ENCODE results near the gene OXCT1. TPM values are rescaled to one million over a fixed set of nuclear protein-coding genes. Genes with fewer than 3 reads are reported as not detected.

OXCT1 gene
- total and polyA plus RNA-seq, 2 donors (not counting 3 experiments of a cell fraction or from before 2014, with no cell fraction given): 12.8 to 37.4 TPM

DNA sequence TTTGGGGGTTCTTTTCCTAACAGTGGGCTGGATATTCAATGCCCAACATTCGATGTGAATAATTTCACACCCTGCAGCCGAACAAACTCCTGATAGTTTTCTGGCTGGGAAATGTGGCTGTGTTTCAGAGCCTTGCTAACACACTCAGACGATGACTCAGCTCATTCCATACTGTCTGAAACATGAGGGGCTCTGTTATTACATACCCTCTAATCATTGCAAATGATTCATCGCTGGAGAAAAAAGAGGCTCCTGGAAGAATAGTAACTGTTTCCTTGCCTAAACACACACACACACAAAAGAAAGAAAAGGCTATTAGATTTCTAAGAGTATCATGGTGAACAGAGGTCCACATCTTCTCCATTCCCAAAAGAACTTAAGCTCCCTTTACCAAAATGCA, 75.8 kb downstream of the OXCT1 start:
- peak overlapping the region; percentile 86 for H3K9ac ChIP-seq (replicated peaks; ENCODE audit: extremely low read depth, insufficient read depth, low read length)
- H3K4me2 ChIP-seq (ENCODE audit: insufficient read depth, low read length): peak overlapping the region; percentile 75
- H3K36me3 ChIP-seq (ENCODE audit: control insufficient read depth in 2 of 2, extremely low read depth in 1 of 2, insufficient read depth in 2 of 2, low read length in 2 of 2): no peaks in the 10 kb centered on the region
- no peaks in the 10 kb centered on the region for H4K20me1 ChIP-seq (replicated peaks; ENCODE audit: control insufficient read depth, extremely low read depth, insufficient read depth, low read length)
- TF ChIP-seq, protein P1, sequence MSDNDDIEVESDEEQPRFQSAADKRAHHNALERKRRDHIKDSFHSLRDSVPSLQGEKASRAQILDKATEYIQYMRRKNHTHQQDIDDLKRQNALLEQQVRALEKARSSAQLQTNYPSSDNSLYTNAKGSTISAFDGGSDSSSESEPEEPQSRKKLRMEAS (IDR thresholded peaks at IDR 0.05; ENCODE audit: insufficient read depth, insufficient read length): no peak
- TF ChIP-seq EZH2 (IDR thresholded peaks at IDR 0.05; ENCODE audit: borderline replicate concordance, low read depth, low read length, severe bottlenecking) (no peak), FOS (IDR thresholded peaks at IDR 0.05; ENCODE audit: borderline replicate concordance, insufficient read depth, low read length) (peak; percentile 99), GATA2 (IDR thresholded peaks at IDR 0.05; ENCODE audit: insufficient read depth, insufficient read length, low read depth, low read length) (no peak), JUN (IDR thresholded peaks at IDR 0.05; ENCODE audit: borderline replicate concordance, insufficient read depth, insufficient read length, low read depth) (peak; percentile 97), POLR2A (IDR thresholded peaks at IDR 0.05; ENCODE audit: low read depth, low read length) (peak; percentile 43), MYC (IDR thresholded peaks at IDR 0.05; ENCODE audit: low read depth, low read length) (no peak), POLR2AphosphoS5 (IDR thresholded peaks at IDR 0.05; ENCODE audit: insufficient read depth, low read depth, low read length) (peak; percentile 65)
- TF ChIP-seq, protein P2, sequence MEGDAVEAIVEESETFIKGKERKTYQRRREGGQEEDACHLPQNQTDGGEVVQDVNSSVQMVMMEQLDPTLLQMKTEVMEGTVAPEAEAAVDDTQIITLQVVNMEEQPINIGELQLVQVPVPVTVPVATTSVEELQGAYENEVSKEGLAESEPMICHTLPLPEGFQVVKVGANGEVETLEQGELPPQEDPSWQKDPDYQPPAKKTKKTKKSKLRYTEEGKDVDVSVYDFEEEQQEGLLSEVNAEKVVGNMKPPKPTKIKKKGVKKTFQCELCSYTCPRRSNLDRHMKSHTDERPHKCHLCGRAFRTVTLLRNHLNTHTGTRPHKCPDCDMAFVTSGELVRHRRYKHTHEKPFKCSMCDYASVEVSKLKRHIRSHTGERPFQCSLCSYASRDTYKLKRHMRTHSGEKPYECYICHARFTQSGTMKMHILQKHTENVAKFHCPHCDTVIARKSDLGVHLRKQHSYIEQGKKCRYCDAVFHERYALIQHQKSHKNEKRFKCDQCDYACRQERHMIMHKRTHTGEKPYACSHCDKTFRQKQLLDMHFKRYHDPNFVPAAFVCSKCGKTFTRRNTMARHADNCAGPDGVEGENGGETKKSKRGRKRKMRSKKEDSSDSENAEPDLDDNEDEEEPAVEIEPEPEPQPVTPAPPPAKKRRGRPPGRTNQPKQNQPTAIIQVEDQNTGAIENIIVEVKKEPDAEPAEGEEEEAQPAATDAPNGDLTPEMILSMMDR (IDR thresholded peaks at IDR 0.05; ENCODE audit: extremely low read depth in 1 of 2, insufficient read depth in 1 of 2, low read depth in 1 of 2, low read length in 2 of 2): no peak
- H3K27me3 ChIP-seq (ENCODE audit: control insufficient read depth in 2 of 2, insufficient read depth in 2 of 2, low read length in 2 of 2): no peaks in the 10 kb centered on the region
- peaks cover 52% of the 10 kb centered on the region for H3K4me1 ChIP-seq (ENCODE audit: control insufficient read depth, extremely low read depth, insufficient read depth, low read length)
- dilution Hi-C loops (cut with MboI; ENCODE audit: extremely low pct_ligation_motif_present, low sequenced_read_pairs): no loop called here
- no peaks in the 10 kb centered on the region for H3K79me2 ChIP-seq (ENCODE audit: control insufficient read depth, insufficient read depth, low read length)
- peak overlapping the region; percentile 97 for H3K27ac ChIP-seq (ENCODE audit: insufficient read depth, low read depth, low read length)
- ChIA-PET POLR2A (interaction anchor here (1.6 kb wide), 1 partner anchor 109 kb away, joined by 3 read pairs; the partner anchor contains the start of gene RIMOC1), CTCF (interaction anchor here (0.8 to 3.4 kb wide), 8 partner anchors 8 to 263 kb away, joined by 3 to 20 read pairs (median 4); no protein-coding TSS in a partner anchor)
- intact Hi-C loops (cut with micrococcal nuclease): loop anchor here (1.0 to 10.0 kb wide), 4 partner anchors 27 to 1518 kb away; partner anchors contain the start of gene HMGCS1
- peak; percentile 92 for FAIRE-seq
- peak; percentile 95 for DNase-seq (ENCODE audit: low read depth, low spot score)
- H3K9me3 ChIP-seq (replicated peaks; ENCODE audit: control insufficient read depth, insufficient read depth, low read length): no peaks in the 10 kb centered on the region
- H2AFZ ChIP-seq (ENCODE audit: low read depth, low read length): peak overlapping the region; percentile 83
- H3K4me3 ChIP-seq (replicated peaks in 1 of 3; ENCODE audit: insufficient read depth in 1 of 3, low read depth in 1 of 3, low read length in 3 of 3): peak overlapping the region in 1 of 3 experiments; percentile 47
- H3K9me1 ChIP-seq (replicated peaks; ENCODE audit: control insufficient read depth, extremely low read depth, insufficient read depth, low read length): no peaks in the 10 kb centered on the region
- no TSS peak for BruUV-seq (replicated peaks)
